HL-60 (cell line): Measurements from ENCODE around the gene TSPAN11.

Experiments used
- GABPA ChIP-seq: IDR thresholded peaks from 2 replicates; pipeline ENCODE4 v1.6.1; 2012; ENCODE audit warnings: low read depth
- POLR2AphosphoS5 ChIP-seq: IDR thresholded peaks from 2 replicates; pipeline ENCODE4 v1.6.1; 2012; ENCODE audit warnings: low read depth
- REST ChIP-seq: IDR thresholded peaks from 2 replicates; pipeline ENCODE4 v1.6.1; 2012; ENCODE audit warnings: low read depth; ENCODE audit not compliant: insufficient replicate concordance
- SPI1 ChIP-seq: IDR thresholded peaks from 2 replicates; pipeline ENCODE4 v1.6.1; 2012; ENCODE audit warnings: low read depth, mild to moderate bottlenecking, borderline replicate concordance
- TF ChIP-seq, protein P1 (sequence below): IDR thresholded peaks from one replicate; pipeline ENCODE4 v1.5.1; 2011; ENCODE audit warnings: low read length, control low read depth, inconsistent platforms; ENCODE audit not compliant: insufficient read depth

GRCh38 chr12:31016057-31016456, 89.5 kb downstream of the TSPAN11 start:
- TF ChIP-seq, protein P1, sequence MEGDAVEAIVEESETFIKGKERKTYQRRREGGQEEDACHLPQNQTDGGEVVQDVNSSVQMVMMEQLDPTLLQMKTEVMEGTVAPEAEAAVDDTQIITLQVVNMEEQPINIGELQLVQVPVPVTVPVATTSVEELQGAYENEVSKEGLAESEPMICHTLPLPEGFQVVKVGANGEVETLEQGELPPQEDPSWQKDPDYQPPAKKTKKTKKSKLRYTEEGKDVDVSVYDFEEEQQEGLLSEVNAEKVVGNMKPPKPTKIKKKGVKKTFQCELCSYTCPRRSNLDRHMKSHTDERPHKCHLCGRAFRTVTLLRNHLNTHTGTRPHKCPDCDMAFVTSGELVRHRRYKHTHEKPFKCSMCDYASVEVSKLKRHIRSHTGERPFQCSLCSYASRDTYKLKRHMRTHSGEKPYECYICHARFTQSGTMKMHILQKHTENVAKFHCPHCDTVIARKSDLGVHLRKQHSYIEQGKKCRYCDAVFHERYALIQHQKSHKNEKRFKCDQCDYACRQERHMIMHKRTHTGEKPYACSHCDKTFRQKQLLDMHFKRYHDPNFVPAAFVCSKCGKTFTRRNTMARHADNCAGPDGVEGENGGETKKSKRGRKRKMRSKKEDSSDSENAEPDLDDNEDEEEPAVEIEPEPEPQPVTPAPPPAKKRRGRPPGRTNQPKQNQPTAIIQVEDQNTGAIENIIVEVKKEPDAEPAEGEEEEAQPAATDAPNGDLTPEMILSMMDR = no peak
- TF ChIP-seq POLR2AphosphoS5 (no peak), REST (no peak), SPI1 (no peak), GABPA (no peak)
